Right atrium auricular region (tissue), 2 donors: ENCODE data around the gene HPS5. TPM values are rescaled to one million over a fixed set of nuclear protein-coding genes. Genes with fewer than 3 reads are reported as not detected.
"Not testable (repeated sequence)": the region's sequence is repeated elsewhere in the genome, so short reads cannot be mapped to it uniquely, and the experiment has no call there.

ENCODE experiments used
- DNase-seq: peaks from one replicate; pipeline ENCODE4 v3.0.0-alpha.2; 2019; ENCODE audit warnings: low spot score
- H3K27ac ChIP-seq, 2 donors: fragments of 200-600 bp; sonication (generic); 1 replicate in 1 of 2; 2 replicates in 1 of 2; pipeline ENCODE4 v1.5.1; 2016 to 2019
- H3K27me3 ChIP-seq, 2 donors: fragments of 200-600 bp; sonication (generic); one replicate each; pipeline versions ENCODE4 v1.5.1 to v1.6.0; 2017 to 2019
- H3K36me3 ChIP-seq: fragments of 200-600 bp; sonication (generic); one replicate; pipeline ENCODE4 v1.5.1; 2016
- H3K4me1 ChIP-seq, 2 donors: fragments of 200-600 bp; sonication (generic); one replicate each; pipeline versions ENCODE4 v1.5.1 to v1.6.0; 2017 to 2019
- H3K4me3 ChIP-seq, 2 donors: fragments of 200-600 bp; sonication (generic); 1 replicate in 1 of 2; 2 replicates in 1 of 2; pipeline ENCODE4 v1.5.1; 2017 to 2019; ENCODE audit warnings: mild to moderate bottlenecking in 1 of 2, moderate library complexity in 1 of 2
- H3K9me3 ChIP-seq, 2 donors: fragments of 200-600 bp; sonication (generic); one replicate each; pipeline ENCODE4 v1.5.1; 2019
- CTCF ChIP-seq, 2 donors: fragments of 200-600 bp; sonication (generic); IDR thresholded peaks; one replicate each; pipeline ENCODE4 v1.5.1; 2019; ENCODE audit warnings: antibody characterized with exemption in 2 of 2
- total RNA-seq, 2 donors: library from RNA; depleted of rRNA; stranded (reverse); fragments of >200 nt; gene quantifications; one replicate each; pipeline ENCODE4 v1.1.0, GENCODE V29; 2016

Gene HPS5
- total RNA-seq, 2 donors from 2014 or later = 10.5 to 12.8 TPM

GRCh38 chr11:18265949-18266348 lies 56.0 kb downstream of the HPS5 start, which contains the start of gene SAA1:
SAA1 (plus strand) TSS chr11:18266264; CDS start chr11:18266888, 624 bp downstream.
- no peaks in the 10 kb centered on the region for H3K4me1 ChIP-seq
- H3K4me3 ChIP-seq = no peak within 1 kb of the TSS
- DNase-seq = no peak
- H3K36me3 ChIP-seq = no peaks in the 10 kb centered on the region
- no peak within 1 kb of the TSS for H3K27ac ChIP-seq
- H3K9me3 ChIP-seq = no peaks in the 10 kb centered on the region
- H3K27me3 ChIP-seq = no peaks in the 10 kb centered on the region
- no peak for TF ChIP-seq CTCF (IDR thresholded peaks at IDR 0.05)

GRCh38 chr11:18264677-18265555 lies 57.0 kb downstream of the HPS5 start:
- Histone ChIP-seq H3K27ac (no peak overlapping the region), H3K9me3 (no peaks in the 10 kb centered on the region), H3K27me3 (no peaks in the 10 kb centered on the region), H3K4me3 (no peak overlapping the region), H3K4me1 (no peaks in the 10 kb centered on the region), H3K36me3 (no peaks in the 10 kb centered on the region)
- TF ChIP-seq CTCF (IDR thresholded peaks at IDR 0.05) = no peak
- DNase-seq = no peak

- H3K4me3 ChIP-seq = no peak overlapping the region
- TF ChIP-seq CTCF (IDR thresholded peaks at IDR 0.05) = no peak
- H3K27me3 ChIP-seq = no peaks in the 10 kb centered on the region
- DNase-seq = no peak
- H3K36me3 ChIP-seq = no peaks in the 10 kb centered on the region
- no peaks in the 10 kb centered on the region for H3K4me1 ChIP-seq
- H3K9me3 ChIP-seq = no peaks in the 10 kb centered on the region
- H3K27ac ChIP-seq = no peak overlapping the region
Measured at GRCh38 chr11:18264035-18264434, 57.9 kb downstream of the HPS5 start.

- H3K4me1 ChIP-seq, H3K4me3 ChIP-seq, H3K27ac ChIP-seq, H3K27me3 ChIP-seq, H3K36me3 ChIP-seq, H3K9me3 ChIP-seq, DNase-seq: not testable (repeated sequence)
Measured at GRCh38 chr11:18262681-18263350, 59.1 kb downstream of the HPS5 start.

- no peak overlapping the region for H3K27ac ChIP-seq
- no peaks in the 10 kb centered on the region for H3K27me3 ChIP-seq
- DNase-seq = no peak
- no peaks in the 10 kb centered on the region for H3K9me3 ChIP-seq
- no peak overlapping the region for H3K4me3 ChIP-seq
- H3K4me1 ChIP-seq = no peaks in the 10 kb centered on the region
- no peak for TF ChIP-seq CTCF (IDR thresholded peaks at IDR 0.05)
- no peaks in the 10 kb centered on the region for H3K36me3 ChIP-seq
Measured at GRCh38 chr11:18261721-18262120, 60.2 kb downstream of the HPS5 start.

GRCh38 chr11:18259259-18259658 lies 62.7 kb downstream of the HPS5 start:
- TF ChIP-seq CTCF (IDR thresholded peaks at IDR 0.05) = no peak

More at GRCh38 chr11:18259259-18259658, 62.7 kb downstream of the HPS5 start:
- H3K27ac ChIP-seq = no peak overlapping the region
- H3K9me3 ChIP-seq = no peaks in the 10 kb centered on the region
- no peaks in the 10 kb centered on the region for H3K4me1 ChIP-seq
- H3K27me3 ChIP-seq = no peaks in the 10 kb centered on the region
- no peak overlapping the region for H3K4me3 ChIP-seq
- H3K36me3 ChIP-seq = no peaks in the 10 kb centered on the region
- DNase-seq = no peak
